Activated CD8-positive, alpha-beta memory T cell treated with anti-CD3 and anti-CD28 coated beads, Interleukin-2, amount 10 ng/mL, durations not matched to agents 7 days and 5 days (primary cell): ENCODE data around the gene TMEM53. TPM values are rescaled to one million over a fixed set of nuclear protein-coding genes. Genes with fewer than 3 reads are reported as not detected.
A peak's percentile ranks its signal among the peaks of the same experiment; 100 is the strongest.

Experiments
- ATAC-seq: fragments of 150-1000 bp; cut with Tn5 transposase; one replicate; pipeline ENCODE4 v1.10.0; 2021; ENCODE audit warnings: moderate library complexity
- CTCF ChIA-PET: fragments of 350-600 bp; sonication (Branson Sonifier 250); formaldehyde crosslinking; loops from one replicate; lab custom pipeline; 2021; ENCODE audit warnings: antibody characterized with exemption; lab: Charles Lee
- DNase-seq: peaks from one replicate; pipeline ENCODE4 v3.0.0-alpha.2; 2020
- H3K27ac Mint-ChIP-seq: one replicate; pipeline ENCODE4 v1.8.0; 2021; ENCODE audit warnings: mild to moderate bottlenecking, mixed read lengths
- H3K27me3 Mint-ChIP-seq: one replicate; pipeline ENCODE4 v1.8.0; 2021; ENCODE audit warnings: mixed read lengths
- H3K36me3 Mint-ChIP-seq: one replicate; pipeline ENCODE4 v1.8.0; 2021; ENCODE audit warnings: mild to moderate bottlenecking, mixed read lengths
- H3K4me1 Mint-ChIP-seq: one replicate; pipeline ENCODE4 v1.8.0; 2021; ENCODE audit warnings: mixed read lengths
- H3K4me3 Mint-ChIP-seq: one replicate; pipeline ENCODE4 v1.8.0; 2021; ENCODE audit warnings: mild to moderate bottlenecking, moderate library complexity, mixed read lengths
- H3K9me3 Mint-ChIP-seq: one replicate; pipeline ENCODE4 v1.8.0; 2022; ENCODE audit warnings: low read depth, mixed read lengths
- total RNA-seq, 2 experiments: library from RNA; stranded (reverse); gene quantifications; one replicate each; pipeline ENCODE4 v1.2.3, GENCODE V29; 2021

The TMEM53 gene
- total RNA-seq, 2 experiments from 2014 or later, result 3.6 to 3.7 TPM

- Mint-ChIP-seq H3K9me3 (no peaks in the 10 kb centered on the region), H3K27me3 (peaks cover 9% of the 10 kb centered on the region), H3K36me3 (peaks cover 2% of the 10 kb centered on the region), H3K4me1 (peaks cover 25% of the 10 kb centered on the region), H3K27ac (peak overlapping the region; percentile 4), H3K4me3 (no peak overlapping the region)
- DNase-seq (no peak), ATAC-seq (no peak)
- CTCF ChIA-PET, result interaction anchor here (1.2 kb wide), 1 partner anchor 42 kb away, joined by 4 read pairs; no protein-coding TSS in a partner anchor
These were observed 20.7 kb upstream of the TMEM53 start for GRCh38 chr1:44694863-44695478.

DNA sequence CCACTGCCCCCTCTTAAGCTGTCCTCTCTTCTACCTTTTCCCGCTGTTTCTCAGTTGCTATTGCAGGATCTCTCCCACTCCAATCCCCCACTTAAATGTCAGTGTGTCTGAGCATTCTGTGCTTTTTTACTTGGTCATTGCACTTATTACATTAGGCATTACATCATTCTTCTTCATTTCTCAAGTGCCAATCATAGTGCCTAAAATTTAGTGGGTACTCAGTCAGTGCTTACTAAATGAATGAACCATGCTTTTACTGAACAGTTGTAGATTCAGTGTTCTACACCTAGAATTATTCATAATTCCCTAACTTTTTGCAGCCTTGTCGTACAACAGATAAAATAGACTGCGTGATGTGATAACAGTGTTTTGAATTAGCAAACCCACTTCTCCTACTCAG lies 19.6 kb upstream of the TMEM53 start:
- peaks cover 2% of the 10 kb centered on the region for H3K36me3 Mint-ChIP-seq
- no peaks in the 10 kb centered on the region for H3K9me3 Mint-ChIP-seq
- H3K4me1 Mint-ChIP-seq, result peaks cover 25% of the 10 kb centered on the region
- no peak overlapping the region for H3K4me3 Mint-ChIP-seq
- no peak for DNase-seq
- H3K27me3 Mint-ChIP-seq, result peaks cover 9% of the 10 kb centered on the region
- CTCF ChIA-PET, result no interaction called here
- ATAC-seq, result no peak
- no peak overlapping the region for H3K27ac Mint-ChIP-seq

- CTCF ChIA-PET, result interaction anchor here (2.0 kb wide), 1 partner anchor 16 kb away, joined by 5 read pairs; no protein-coding TSS in a partner anchor
- H3K9me3 Mint-ChIP-seq, result no peaks in the 10 kb centered on the region
- H3K4me1 Mint-ChIP-seq, result peaks cover 25% of the 10 kb centered on the region
- ATAC-seq (peak; percentile 65), DNase-seq (no peak)
- H3K27me3 Mint-ChIP-seq, result peaks cover 9% of the 10 kb centered on the region
- H3K4me3 Mint-ChIP-seq, result no peak overlapping the region
- peaks cover 2% of the 10 kb centered on the region for H3K36me3 Mint-ChIP-seq
- H3K27ac Mint-ChIP-seq, result no peak overlapping the region
These were observed 18.9 kb upstream of the TMEM53 start for GRCh38 chr1:44693159-44693558.

GRCh38 chr1:44689447-44689765 lies 15.1 kb upstream of the TMEM53 start:
- CTCF ChIA-PET, result interaction anchor here (0.9 kb wide), 1 partner anchor 37 kb away, joined by 4 read pairs; no protein-coding TSS in a partner anchor
- Mint-ChIP-seq H3K4me3 (no peak overlapping the region), H3K4me1 (peaks cover 16% of the 10 kb centered on the region), H3K27me3 (peaks cover 9% of the 10 kb centered on the region), H3K9me3 (no peaks in the 10 kb centered on the region), H3K27ac (no peak overlapping the region), H3K36me3 (no peaks in the 10 kb centered on the region)
- DNase-seq, result no peak
- ATAC-seq, result no peak

GRCh38 chr1:44688760-44689446 lies 14.6 kb upstream of the TMEM53 start:
- H3K27ac Mint-ChIP-seq, result no peak overlapping the region
- no peaks in the 10 kb centered on the region for H3K9me3 Mint-ChIP-seq
- no peak overlapping the region for H3K4me3 Mint-ChIP-seq
- H3K36me3 Mint-ChIP-seq, result no peaks in the 10 kb centered on the region
- H3K4me1 Mint-ChIP-seq, result peaks cover 19% of the 10 kb centered on the region
- DNase-seq (no peak), ATAC-seq (no peak)
- peaks cover 9% of the 10 kb centered on the region for H3K27me3 Mint-ChIP-seq
- CTCF ChIA-PET, result interaction anchor here (0.9 to 1.2 kb wide), 2 partner anchors 8 to 36 kb away, joined by 3 to 4 read pairs; no protein-coding TSS in a partner anchor

GRCh38 chr1:44685881-44686280 lies 11.6 kb upstream of the TMEM53 start:
- Mint-ChIP-seq H3K27ac (no peak overlapping the region), H3K27me3 (peaks cover 3% of the 10 kb centered on the region), H3K4me1 (peaks cover 15% of the 10 kb centered on the region), H3K4me3 (no peak overlapping the region), H3K36me3 (no peaks in the 10 kb centered on the region), H3K9me3 (no peaks in the 10 kb centered on the region)
- DNase-seq (no peak), ATAC-seq (no peak)
- CTCF ChIA-PET, result interaction anchor here (1.0 to 5.1 kb wide), 3 partner anchors 11 to 33 kb away, joined by 3 to 18 read pairs (median 4); partner anchors contain the start of genes ARMH1 and TMEM53

DNA sequence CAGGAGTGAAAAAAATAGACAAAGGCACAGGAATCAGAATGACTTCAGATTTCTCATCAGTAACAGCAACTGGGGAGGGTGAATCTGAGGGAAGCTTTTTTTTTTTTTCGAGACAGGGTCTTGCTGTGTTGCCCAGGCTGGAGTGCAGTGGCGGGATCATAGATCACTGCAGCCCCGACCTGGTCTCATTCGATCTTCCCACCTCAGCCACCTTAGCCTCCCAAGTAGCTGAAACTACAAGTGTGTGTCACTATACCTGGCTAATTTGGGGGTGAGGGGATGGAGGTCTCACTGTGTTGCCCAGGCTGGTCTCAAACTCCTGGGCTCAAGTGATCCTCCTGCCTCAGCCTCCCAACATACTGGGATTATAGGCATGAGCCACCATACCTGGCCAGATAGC lies 10.9 kb upstream of the TMEM53 start:
- no peak for DNase-seq
- H3K36me3 Mint-ChIP-seq, result no peaks in the 10 kb centered on the region
- H3K9me3 Mint-ChIP-seq, result no peaks in the 10 kb centered on the region
- CTCF ChIA-PET, result interaction anchor here (0.7 to 5.1 kb wide), 4 partner anchors 10 to 37 kb away, joined by 3 to 18 read pairs (median 4); partner anchors contain the start of genes ARMH1 and TMEM53
- peak overlapping the region; percentile 44 for H3K27ac Mint-ChIP-seq
- H3K4me1 Mint-ChIP-seq, result peaks cover 15% of the 10 kb centered on the region
- H3K27me3 Mint-ChIP-seq, result peaks cover under 1% of the 10 kb centered on the region
- no peak for ATAC-seq
- no peak overlapping the region for H3K4me3 Mint-ChIP-seq

GRCh38 chr1:44684525-44684924 lies 10.2 kb upstream of the TMEM53 start:
- Mint-ChIP-seq H3K4me3 (no peak overlapping the region), H3K27ac (peak overlapping the region; percentile 44), H3K27me3 (no peaks in the 10 kb centered on the region), H3K9me3 (no peaks in the 10 kb centered on the region), H3K4me1 (peaks cover 15% of the 10 kb centered on the region), H3K36me3 (no peaks in the 10 kb centered on the region)
- ATAC-seq (peak; percentile 57), DNase-seq (peak; percentile 45)
- CTCF ChIA-PET, result interaction anchor here (0.8 to 5.1 kb wide), 4 partner anchors 9 to 37 kb away, joined by 3 to 18 read pairs (median 4); partner anchors contain the start of genes ARMH1 and TMEM53

DNA sequence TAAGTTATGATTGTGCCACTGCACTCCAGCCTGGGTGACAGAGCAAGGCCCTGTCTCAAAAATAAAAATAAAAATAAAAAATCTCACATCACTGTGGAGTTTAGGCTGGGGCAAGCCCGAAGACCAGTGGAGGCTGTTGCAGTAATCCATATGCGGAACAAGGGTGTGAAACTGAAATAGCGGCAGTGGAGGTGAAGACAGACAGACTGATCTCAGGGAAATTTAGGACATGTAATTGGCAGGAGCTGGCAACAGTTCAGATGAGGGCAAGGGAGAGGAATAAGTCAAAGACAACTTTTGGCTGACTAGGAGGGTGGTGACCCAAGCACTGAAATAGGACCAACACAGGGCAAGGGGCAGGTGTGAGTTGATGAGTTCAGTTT lies 8.6 kb upstream of the TMEM53 start:
- DNase-seq, result no peak
- CTCF ChIA-PET, result interaction anchor here (1.2 kb wide), 1 partner anchor 26 kb away, joined by 3 read pairs; no protein-coding TSS in a partner anchor
- Mint-ChIP-seq H3K27ac (no peak overlapping the region), H3K4me3 (no peak overlapping the region), H3K9me3 (no peaks in the 10 kb centered on the region), H3K36me3 (no peaks in the 10 kb centered on the region), H3K4me1 (peaks cover 15% of the 10 kb centered on the region), H3K27me3 (no peaks in the 10 kb centered on the region)
- ATAC-seq, result no peak

- Mint-ChIP-seq H3K27me3 (no peaks in the 10 kb centered on the region), H3K36me3 (no peaks in the 10 kb centered on the region), H3K4me1 (peaks cover 15% of the 10 kb centered on the region), H3K9me3 (no peaks in the 10 kb centered on the region), H3K27ac (no peak overlapping the region), H3K4me3 (no peak overlapping the region)
- DNase-seq (no peak), ATAC-seq (no peak)
- CTCF ChIA-PET, result no interaction called here
These were observed 7.9 kb upstream of the TMEM53 start for GRCh38 chr1:44681905-44682882.

DNA sequence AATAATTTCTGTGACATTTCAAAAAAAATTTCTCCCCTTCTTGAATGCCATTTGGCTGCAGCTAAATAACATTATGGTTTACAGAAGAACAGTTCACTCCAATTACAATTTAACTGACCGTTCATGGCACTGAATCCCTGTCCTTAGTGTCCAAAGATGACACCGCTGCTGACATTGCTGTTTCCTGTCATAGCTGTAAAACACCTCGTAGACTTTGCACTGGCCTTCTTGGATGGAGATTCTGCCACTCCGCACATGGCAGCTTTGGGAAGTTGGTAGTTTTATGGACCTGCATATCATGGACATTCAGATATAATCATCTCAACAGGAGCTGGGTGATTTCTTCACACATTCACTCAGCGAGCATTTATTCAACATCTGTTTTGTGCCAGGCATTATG lies 5.2 kb upstream of the TMEM53 start:
- no peak for DNase-seq
- Mint-ChIP-seq H3K27me3 (no peaks in the 10 kb centered on the region), H3K4me3 (no peak overlapping the region), H3K4me1 (peaks cover 15% of the 10 kb centered on the region), H3K36me3 (no peaks in the 10 kb centered on the region), H3K9me3 (no peaks in the 10 kb centered on the region), H3K27ac (no peak overlapping the region)
- CTCF ChIA-PET, result no interaction called here
- ATAC-seq, result no peak

DNA sequence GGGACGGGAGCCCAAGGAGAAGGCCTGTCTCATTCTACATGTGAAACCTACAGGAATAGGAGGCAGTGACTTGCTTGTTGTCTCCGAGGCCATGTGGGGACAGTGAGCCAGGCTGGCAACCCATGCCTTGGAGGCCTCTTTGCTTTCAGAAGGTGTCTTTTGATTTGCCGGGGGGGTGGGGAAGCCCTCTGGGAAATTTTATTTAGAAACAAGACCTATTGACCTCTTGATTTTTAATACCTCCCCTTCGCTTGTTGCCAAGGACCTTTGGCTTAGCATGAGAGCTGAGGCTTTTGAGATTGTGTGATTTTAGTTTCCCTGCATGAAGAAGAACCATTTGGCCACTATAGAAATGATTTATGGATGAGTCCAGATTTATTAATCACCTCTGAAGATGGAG lies 4.3 kb upstream of the TMEM53 start:
- no peak for ATAC-seq
- Mint-ChIP-seq H3K9me3 (no peaks in the 10 kb centered on the region), H3K4me3 (no peak overlapping the region), H3K36me3 (no peaks in the 10 kb centered on the region), H3K27me3 (no peaks in the 10 kb centered on the region), H3K4me1 (peaks cover 8% of the 10 kb centered on the region), H3K27ac (no peak overlapping the region)
- CTCF ChIA-PET, result no interaction called here
- DNase-seq, result no peak

GRCh38 chr1:44678120-44678519 lies 3.8 kb upstream of the TMEM53 start:
- Mint-ChIP-seq H3K4me1 (peaks cover 13% of the 10 kb centered on the region), H3K27ac (no peak overlapping the region), H3K27me3 (no peaks in the 10 kb centered on the region), H3K36me3 (no peaks in the 10 kb centered on the region), H3K4me3 (no peak overlapping the region), H3K9me3 (no peaks in the 10 kb centered on the region)
- CTCF ChIA-PET, result no interaction called here
- no peak for ATAC-seq
- DNase-seq, result no peak
